ENCODE results near the gene RAPGEF5.

RAPGEF5 gene

DNA sequence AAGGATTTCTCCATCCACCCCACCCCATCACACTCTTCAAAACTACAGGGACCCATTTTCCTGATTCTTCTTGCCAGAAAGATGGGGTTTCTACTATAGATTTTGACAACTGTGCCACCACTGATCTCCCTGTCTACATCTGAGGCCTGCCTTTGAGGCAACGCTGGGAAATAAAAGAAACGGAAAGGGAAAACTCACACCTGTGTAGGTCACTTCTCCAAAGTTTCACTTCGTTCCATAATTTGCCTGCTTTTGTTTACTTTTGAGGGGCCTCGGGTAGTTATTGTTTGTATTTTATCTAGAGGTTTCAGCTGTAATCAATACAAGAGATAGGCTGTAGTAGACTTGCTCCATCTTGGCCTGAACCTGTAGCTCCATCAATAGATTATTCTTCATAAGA, 56.1 kb downstream of the RAPGEF5 start:
- no peak for DNase-seq (ENCODE audit: low spot score in 2 of 2)
- H3K4me1 ChIP-seq = no peaks in the 10 kb centered on the region; the same call in 1 of the 2 replicates
- peaks cover under 1% of the 10 kb centered on the region; the same call in 1 of the 2 replicates for H3K36me3 ChIP-seq (replicated peaks)
- no peak overlapping the region for H3K4me3 ChIP-seq
- H3K9me3 ChIP-seq = no peaks in the 10 kb centered on the region
- in situ Hi-C loops (cut with MboI; ENCODE audit: low sequenced_read_pairs) = no loop called here
- H3K27me3 ChIP-seq (ENCODE audit: low read depth) = no peaks in the 10 kb centered on the region

DNA sequence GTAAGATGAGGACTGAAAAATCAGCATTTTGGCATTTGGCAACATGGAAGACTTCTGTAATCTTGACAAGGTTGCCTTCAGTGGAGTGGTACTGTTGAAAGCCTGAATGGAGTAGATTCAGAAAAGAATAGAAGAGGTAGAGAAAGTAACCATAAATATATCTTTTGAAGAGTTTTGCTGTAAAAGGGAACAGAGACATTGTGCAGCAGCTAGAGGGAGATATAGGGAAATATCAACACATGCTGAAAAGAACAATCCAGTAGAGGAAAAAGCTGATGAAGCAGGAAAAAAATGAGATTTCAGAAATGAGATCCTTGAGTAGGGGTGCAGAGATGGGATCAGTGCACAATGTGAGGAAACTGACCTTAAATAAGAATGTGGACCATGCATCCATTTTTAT, 60.0 kb downstream of the RAPGEF5 start:
- Histone ChIP-seq H3K36me3 (replicated peaks) (no peaks in the 10 kb centered on the region), H3K4me1 (0 out of 2 replicates have a peak, but pooled peaks cover 2% of the 10 kb centered on the region), H3K27me3 (ENCODE audit: low read depth) (no peaks in the 10 kb centered on the region), H3K4me3 (no peak overlapping the region), H3K9me3 (no peaks in the 10 kb centered on the region)
- in situ Hi-C loops (cut with MboI; ENCODE audit: low sequenced_read_pairs) = no loop called here
- DNase-seq (ENCODE audit: low spot score in 2 of 2) = no peak

DNA sequence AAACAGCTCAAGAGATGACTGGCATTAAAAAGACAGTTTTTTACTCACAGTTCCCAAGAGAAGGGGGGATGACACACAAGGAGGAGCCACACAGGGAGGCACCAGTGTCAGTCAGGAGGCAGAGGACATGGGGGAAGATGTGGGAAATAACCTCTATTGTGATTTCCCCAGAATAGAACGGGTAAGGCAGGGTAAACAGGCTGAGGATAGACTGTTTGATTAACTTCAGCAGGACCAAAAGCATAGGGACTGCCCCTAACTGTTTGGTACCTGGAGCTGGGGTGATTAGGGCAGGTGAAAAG, 60.7 kb downstream of the RAPGEF5 start:
- Histone ChIP-seq H3K27me3 (ENCODE audit: low read depth) (no peaks in the 10 kb centered on the region), H3K9me3 (no peaks in the 10 kb centered on the region), H3K4me3 (no peak overlapping the region), H3K4me1 (peaks cover 7% of the 10 kb centered on the region), H3K36me3 (replicated peaks) (no peaks in the 10 kb centered on the region)
- in situ Hi-C loops (cut with MboI; ENCODE audit: low sequenced_read_pairs) = no loop called here
- no peak for DNase-seq (ENCODE audit: low spot score in 2 of 2)

DNA sequence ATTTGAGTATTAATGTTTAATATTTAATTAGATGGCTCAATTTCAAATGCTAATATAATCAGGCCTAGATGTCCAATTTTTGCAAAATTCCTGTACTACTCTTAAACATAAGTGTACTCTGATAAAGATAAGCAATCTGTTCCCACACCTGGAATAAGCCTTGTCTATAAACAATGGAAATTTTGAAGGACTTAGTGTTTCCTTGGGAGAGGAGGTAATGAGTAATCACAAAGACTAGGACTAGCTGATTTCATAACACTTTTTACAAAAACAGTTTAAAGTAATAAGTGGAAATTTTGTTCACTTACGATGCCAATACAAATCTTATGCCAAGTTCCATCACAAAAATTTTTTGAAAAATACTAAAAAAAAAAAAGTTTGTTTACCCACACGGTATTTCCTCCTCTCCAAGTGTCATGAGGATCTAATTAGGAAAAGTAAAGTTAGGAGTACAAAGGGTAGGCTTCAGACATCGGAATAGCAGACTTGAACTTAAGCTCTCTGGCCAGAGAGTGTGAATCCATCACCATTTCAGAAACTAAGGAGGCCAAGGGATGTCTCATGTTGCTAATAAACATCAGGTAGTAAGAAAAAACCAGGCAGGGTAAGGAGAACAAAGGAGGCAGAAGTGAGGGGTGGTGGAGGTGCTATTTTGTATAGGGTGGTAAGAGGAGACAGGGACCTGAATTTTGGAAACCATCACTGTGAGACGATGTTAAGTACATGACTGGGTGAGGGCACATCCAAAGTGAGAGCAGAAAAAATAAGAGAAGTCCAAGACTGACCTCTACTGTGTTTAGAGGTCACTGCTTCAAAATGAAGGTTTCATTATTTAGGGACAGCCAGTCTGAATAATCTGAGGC, 61.3 kb downstream of the RAPGEF5 start:
- no peak for DNase-seq (ENCODE audit: low spot score in 2 of 2)
- in situ Hi-C loops (cut with MboI; ENCODE audit: low sequenced_read_pairs) = no loop called here

DNA sequence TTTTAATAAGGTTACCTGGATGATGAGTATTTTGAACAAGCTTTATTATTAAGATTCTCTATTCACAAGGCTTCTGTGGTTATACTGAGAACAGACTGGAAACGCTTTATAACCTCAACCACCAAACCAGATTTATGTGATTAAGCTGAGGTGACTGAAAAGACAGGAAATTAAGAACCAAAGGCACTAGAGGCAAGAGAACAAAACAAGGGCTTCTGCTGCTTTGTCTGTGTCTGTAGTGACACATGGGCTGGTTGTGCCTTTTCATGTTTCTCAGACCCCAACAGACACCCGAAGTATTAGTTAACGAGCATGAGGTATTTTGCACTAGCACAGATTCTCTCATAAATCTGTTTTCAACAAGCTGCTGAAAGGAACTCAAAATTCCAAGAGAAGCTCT, 64.4 kb downstream of the RAPGEF5 start:
- Histone ChIP-seq H3K9me3 (no peaks in the 10 kb centered on the region), H3K36me3 (replicated peaks) (peaks cover 4% of the 10 kb centered on the region; the same call in 1 of the 2 replicates), H3K4me1 (peaks cover 9% of the 10 kb centered on the region), H3K4me3 (no peak overlapping the region), H3K27me3 (ENCODE audit: low read depth) (no peaks in the 10 kb centered on the region)
- peak; percentile 30 to 37 for DNase-seq (ENCODE audit: low spot score in 2 of 2)
- in situ Hi-C loops (cut with MboI; ENCODE audit: low sequenced_read_pairs) = no loop called here

More for the DNA sequence above, 61.3 kb downstream of the RAPGEF5 start:
- H3K4me3 ChIP-seq = no peak overlapping the region
- no peaks in the 10 kb centered on the region for H3K27me3 ChIP-seq (ENCODE audit: low read depth)
- H3K4me1 ChIP-seq = peaks cover 9% of the 10 kb centered on the region
- H3K9me3 ChIP-seq = no peaks in the 10 kb centered on the region
- H3K36me3 ChIP-seq (replicated peaks) = no peaks in the 10 kb centered on the region

DNA sequence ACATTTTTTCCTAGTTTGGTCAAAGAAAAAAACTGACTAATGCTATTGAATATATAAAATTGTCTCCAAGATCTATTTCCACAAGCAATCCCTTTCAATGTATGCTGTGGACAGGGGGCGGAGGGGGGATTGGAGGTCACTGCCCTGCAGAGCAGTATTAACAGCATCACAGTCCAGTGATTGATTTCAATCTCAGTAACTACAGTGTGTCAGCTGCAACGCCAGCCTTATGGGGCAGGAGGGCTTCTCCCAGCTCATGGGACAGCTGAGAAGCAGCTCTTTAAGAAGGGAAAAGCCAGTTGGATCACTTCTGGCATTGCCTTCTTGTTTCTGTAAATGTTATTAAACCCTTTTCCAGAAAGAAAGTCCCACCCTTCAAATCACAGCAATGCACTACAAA, 65.0 kb downstream of the RAPGEF5 start:
- Histone ChIP-seq H3K4me3 (no peak overlapping the region), H3K4me1 (peaks cover 9% of the 10 kb centered on the region), H3K9me3 (no peaks in the 10 kb centered on the region), H3K36me3 (replicated peaks) (peaks cover 4% of the 10 kb centered on the region; the same call in 1 of the 2 replicates), H3K27me3 (ENCODE audit: low read depth) (no peaks in the 10 kb centered on the region)
- DNase-seq (ENCODE audit: low spot score in 2 of 2) = no peak
- in situ Hi-C loops (cut with MboI; ENCODE audit: low sequenced_read_pairs) = no loop called here

DNA sequence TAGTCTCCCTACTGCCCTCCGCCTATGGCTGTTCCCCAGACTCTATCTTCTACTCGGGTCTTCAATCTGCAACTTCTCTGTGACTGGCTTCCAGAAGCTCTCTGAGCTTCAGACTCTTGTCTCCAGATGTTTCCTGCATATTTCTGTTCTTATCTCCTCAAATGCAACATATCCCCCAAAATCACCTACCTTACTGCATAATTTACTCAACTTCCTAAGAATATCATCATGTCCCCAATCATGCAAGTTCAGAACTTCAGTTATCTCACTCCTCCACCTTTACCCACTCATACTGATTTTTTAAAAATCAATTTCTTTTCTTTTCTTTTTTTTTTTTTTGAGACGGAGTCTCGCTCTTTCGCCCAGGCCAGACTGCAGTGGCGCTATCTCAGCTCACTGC, 68.8 kb downstream of the RAPGEF5 start:
- Histone ChIP-seq H3K4me1 (peaks cover 9% of the 10 kb centered on the region), H3K27me3 (ENCODE audit: low read depth) (no peaks in the 10 kb centered on the region), H3K4me3 (no peak overlapping the region), H3K9me3 (no peaks in the 10 kb centered on the region), H3K36me3 (replicated peaks) (peaks cover 4% of the 10 kb centered on the region; the same call in 1 of the 2 replicates)
- DNase-seq (ENCODE audit: low spot score in 2 of 2) = no peak
- in situ Hi-C loops (cut with MboI; ENCODE audit: low sequenced_read_pairs) = no loop called here

DNA sequence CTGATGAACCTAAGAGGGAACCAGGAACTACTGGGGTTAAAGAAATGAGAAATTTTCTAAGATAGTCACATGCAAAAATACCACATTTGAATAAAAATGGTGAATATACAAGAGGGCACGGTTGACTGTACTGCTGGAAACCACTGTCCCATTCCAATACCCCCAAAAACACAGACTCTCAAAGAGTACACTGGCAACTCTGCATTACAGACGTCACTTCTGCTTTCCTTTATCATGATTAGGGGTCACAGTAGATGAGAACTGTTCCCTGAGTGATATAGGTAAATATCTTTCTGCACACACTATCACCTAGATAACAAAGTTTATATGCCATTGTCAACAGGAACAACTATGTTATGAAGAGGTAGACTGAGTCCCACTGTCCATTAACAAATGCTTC, 69.5 kb downstream of the RAPGEF5 start:
- no peak overlapping the region for H3K4me3 ChIP-seq
- in situ Hi-C loops (cut with MboI; ENCODE audit: low sequenced_read_pairs) = no loop called here
- DNase-seq (ENCODE audit: low spot score in 2 of 2) = no peak
- no peaks in the 10 kb centered on the region for H3K27me3 ChIP-seq (ENCODE audit: low read depth)
- H3K36me3 ChIP-seq (replicated peaks) = peaks cover 4% of the 10 kb centered on the region; the same call in 1 of the 2 replicates
- H3K9me3 ChIP-seq = no peaks in the 10 kb centered on the region
- peaks cover 9% of the 10 kb centered on the region for H3K4me1 ChIP-seq

DNA sequence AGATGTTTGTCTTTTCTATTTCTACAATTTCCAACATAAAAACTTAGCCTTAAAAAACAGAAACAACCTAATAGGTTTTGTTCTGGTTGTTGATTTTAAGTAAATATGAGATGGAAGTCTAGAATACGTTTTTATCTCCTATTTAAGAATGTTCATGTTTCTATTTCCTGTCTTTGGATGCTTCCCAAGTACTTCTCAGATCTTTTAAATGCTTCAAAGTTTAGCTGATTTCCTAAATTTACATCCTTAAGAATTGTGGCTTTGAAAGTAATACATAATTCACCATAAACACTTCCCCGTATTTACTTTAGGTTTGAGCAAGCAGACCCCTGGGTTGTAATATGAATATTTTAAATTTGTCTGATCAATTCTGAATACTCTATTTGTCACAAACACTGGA, 70.5 kb downstream of the RAPGEF5 start:
- Histone ChIP-seq H3K36me3 (replicated peaks) (peaks cover 4% of the 10 kb centered on the region; the same call in 1 of the 2 replicates), H3K4me1 (peaks cover 4% of the 10 kb centered on the region), H3K4me3 (no peak overlapping the region), H3K9me3 (no peaks in the 10 kb centered on the region), H3K27me3 (ENCODE audit: low read depth) (no peaks in the 10 kb centered on the region)
- DNase-seq (ENCODE audit: low spot score in 2 of 2) = no peak
- in situ Hi-C loops (cut with MboI; ENCODE audit: low sequenced_read_pairs) = no loop called here

DNA sequence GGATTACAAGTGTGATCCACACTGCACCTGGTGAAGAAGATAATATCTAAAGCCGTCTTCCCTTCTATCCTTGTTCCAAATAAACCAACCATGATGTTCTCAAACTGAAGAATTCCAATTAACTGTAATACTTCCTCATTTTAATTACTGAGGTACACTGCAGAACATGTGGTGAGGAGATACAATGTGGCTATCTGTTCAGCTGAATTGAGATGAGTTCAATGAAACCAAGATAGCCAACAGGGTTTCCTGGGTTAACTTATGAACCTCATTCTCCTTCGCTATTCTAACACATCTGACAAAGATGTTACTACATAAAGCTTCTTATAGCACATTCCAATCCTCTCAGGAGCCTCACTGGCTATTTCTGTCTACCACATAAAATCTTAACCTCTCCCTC, 75.5 kb downstream of the RAPGEF5 start:
- DNase-seq (ENCODE audit: low spot score in 2 of 2) = no peak
- Histone ChIP-seq H3K4me1 (peaks cover 6% of the 10 kb centered on the region), H3K4me3 (no peak overlapping the region), H3K36me3 (replicated peaks) (no peaks in the 10 kb centered on the region), H3K27me3 (ENCODE audit: low read depth) (no peaks in the 10 kb centered on the region), H3K9me3 (no peaks in the 10 kb centered on the region)
- in situ Hi-C loops (cut with MboI; ENCODE audit: low sequenced_read_pairs) = no loop called here

DNA sequence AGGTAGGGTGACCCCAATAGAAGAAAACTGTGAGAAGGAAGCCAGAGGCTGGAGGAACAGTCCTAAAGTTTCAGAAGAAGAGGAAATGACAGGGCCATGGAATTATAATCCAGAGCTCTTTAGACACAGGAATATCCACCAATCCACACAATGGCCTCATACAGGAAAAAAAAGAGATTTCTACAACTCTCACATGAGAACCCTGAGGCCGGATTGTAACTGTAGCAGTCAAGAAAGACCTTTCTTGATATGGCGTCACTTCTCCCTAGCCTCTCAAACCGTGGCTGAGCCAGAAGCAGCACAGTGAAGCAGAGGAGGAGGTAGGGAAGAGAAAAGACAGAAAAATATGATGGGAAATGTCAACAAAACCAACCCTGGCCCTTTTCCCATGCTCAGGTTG, 76.9 kb downstream of the RAPGEF5 start:
- no peaks in the 10 kb centered on the region for H3K9me3 ChIP-seq
- no peak for DNase-seq (ENCODE audit: low spot score in 2 of 2)
- in situ Hi-C loops (cut with MboI; ENCODE audit: low sequenced_read_pairs) = no loop called here
- peaks cover 6% of the 10 kb centered on the region for H3K4me1 ChIP-seq
- H3K27me3 ChIP-seq (ENCODE audit: low read depth) = no peaks in the 10 kb centered on the region
- H3K4me3 ChIP-seq = no peak overlapping the region
- H3K36me3 ChIP-seq (replicated peaks) = no peaks in the 10 kb centered on the region

DNA sequence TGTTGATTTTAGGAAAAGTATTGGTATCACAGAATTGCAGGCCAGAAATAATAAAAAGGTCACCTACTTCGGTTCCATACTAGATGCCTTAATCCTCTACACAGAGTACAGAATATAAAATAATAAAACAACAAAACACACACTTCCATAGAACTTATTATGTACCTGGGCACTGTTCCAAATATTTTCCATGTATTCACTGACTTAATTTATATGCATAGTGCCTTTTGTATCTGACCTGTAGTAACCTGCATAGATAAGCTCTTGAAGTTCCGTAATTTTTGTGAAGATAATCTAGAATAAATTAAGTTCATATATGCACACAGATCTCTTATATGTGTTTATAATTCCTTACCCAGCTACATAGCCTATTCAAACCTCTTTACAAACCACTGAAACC, 78.3 kb downstream of the RAPGEF5 start:
- DNase-seq (ENCODE audit: low spot score in 2 of 2) = peak in 1 of 2 experiments; percentile 46
- no peaks in the 10 kb centered on the region for H3K27me3 ChIP-seq (ENCODE audit: low read depth)
- no peaks in the 10 kb centered on the region for H3K36me3 ChIP-seq (replicated peaks)
- H3K9me3 ChIP-seq = no peaks in the 10 kb centered on the region
- in situ Hi-C loops (cut with MboI; ENCODE audit: low sequenced_read_pairs) = no loop called here
- H3K4me1 ChIP-seq = peaks cover 6% of the 10 kb centered on the region
- H3K4me3 ChIP-seq = no peak overlapping the region

DNA sequence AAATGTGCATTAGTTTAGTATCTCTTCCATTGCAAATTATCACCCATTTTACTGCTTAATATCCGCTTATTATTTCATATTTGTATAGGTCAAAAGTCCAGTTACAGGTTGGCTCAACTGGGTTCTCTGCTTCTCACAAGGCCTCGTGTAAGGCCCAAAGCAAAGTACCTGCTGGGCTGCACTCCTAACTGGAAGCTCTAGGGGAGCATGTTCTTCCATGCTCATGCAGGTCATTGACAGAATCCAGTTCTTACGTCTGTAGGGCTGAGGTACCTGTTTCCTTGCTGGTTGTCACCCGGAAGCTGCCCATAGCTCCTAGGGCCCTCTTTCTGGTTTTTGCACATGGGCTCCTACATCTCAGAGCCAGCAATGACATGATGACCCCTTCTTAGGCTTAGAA, 79.6 kb downstream of the RAPGEF5 start:
- no peak for DNase-seq (ENCODE audit: low spot score in 2 of 2)
- in situ Hi-C loops (cut with MboI; ENCODE audit: low sequenced_read_pairs) = no loop called here
- peaks cover 6% of the 10 kb centered on the region for H3K4me1 ChIP-seq
- H3K27me3 ChIP-seq (ENCODE audit: low read depth) = no peaks in the 10 kb centered on the region
- H3K9me3 ChIP-seq = no peaks in the 10 kb centered on the region
- no peak overlapping the region for H3K4me3 ChIP-seq
- no peaks in the 10 kb centered on the region for H3K36me3 ChIP-seq (replicated peaks)

DNA sequence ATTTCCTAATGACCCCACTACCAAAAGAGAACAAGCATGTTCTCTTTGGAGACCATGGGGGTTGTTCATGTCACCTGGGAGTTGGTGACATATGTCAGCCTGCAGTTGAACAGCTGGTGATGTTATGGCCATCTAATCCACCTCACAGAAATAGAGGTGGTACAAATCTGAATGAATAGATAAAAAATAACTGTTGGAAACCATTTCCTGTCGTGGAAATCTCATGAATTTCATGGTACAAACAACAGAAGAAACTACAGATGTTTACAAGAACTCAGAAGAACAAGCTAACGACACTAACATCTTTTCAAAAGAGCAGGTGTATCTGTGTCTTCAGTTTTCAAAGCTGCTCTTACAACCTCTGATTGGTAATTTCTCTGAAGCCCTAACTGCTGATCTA, 81.3 kb downstream of the RAPGEF5 start:
- in situ Hi-C loops (cut with MboI; ENCODE audit: low sequenced_read_pairs) = no loop called here
- Histone ChIP-seq H3K9me3 (no peaks in the 10 kb centered on the region), H3K27me3 (ENCODE audit: low read depth) (no peaks in the 10 kb centered on the region), H3K4me3 (no peak overlapping the region), H3K36me3 (replicated peaks) (no peaks in the 10 kb centered on the region), H3K4me1 (peaks cover 6% of the 10 kb centered on the region)
- DNase-seq (ENCODE audit: low spot score in 2 of 2) = no peak

DNA sequence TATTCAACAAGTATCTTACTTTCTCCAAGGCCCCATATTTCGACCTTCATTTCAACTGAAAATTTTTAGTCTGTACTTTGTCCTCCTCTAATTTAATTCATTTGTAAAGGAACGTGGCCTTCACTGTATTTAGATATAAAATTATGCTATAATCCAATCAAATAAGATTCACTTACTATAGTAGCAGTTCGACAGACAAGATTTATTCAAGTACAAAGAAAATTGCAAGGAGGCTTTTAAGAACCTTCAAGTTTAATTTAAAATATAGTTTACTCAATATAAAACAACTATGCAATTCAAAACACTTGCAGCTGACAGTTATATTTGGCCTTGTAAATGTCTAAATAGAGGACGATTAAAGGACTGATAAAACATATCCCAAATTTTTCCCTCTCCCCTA, 85.6 kb downstream of the RAPGEF5 start:
- Histone ChIP-seq H3K9me3 (no peaks in the 10 kb centered on the region), H3K4me1 (peaks cover 10% of the 10 kb centered on the region), H3K27me3 (ENCODE audit: low read depth) (no peaks in the 10 kb centered on the region), H3K4me3 (no peak overlapping the region), H3K36me3 (replicated peaks) (no peaks in the 10 kb centered on the region)
- no peak for DNase-seq (ENCODE audit: low spot score in 2 of 2)
- in situ Hi-C loops (cut with MboI; ENCODE audit: low sequenced_read_pairs) = no loop called here

Data from HAP-1 (cell line).